Epithelial cell of esophagus (primary cell): ENCODE results near the gene BCAM.

Experiments used
- DNase-seq: peaks from one replicate; pipeline ENCODE4 v3.0.0; 2010; ENCODE audit warnings: low read depth
- H3K4me3 ChIP-seq: 2 replicates; pipeline ENCODE4 v1.5.1; 2011; ENCODE audit warnings: mild to moderate bottlenecking, low read length, control low read depth
- TF ChIP-seq, protein P1 (sequence below): IDR thresholded peaks from 2 replicates; pipeline ENCODE4 v1.5.1; 2011; ENCODE audit warnings: low read depth, mild to moderate bottlenecking, low read length, control low read depth, inconsistent platforms; ENCODE audit not compliant: insufficient read depth; ENCODE audit errors: missing control alignments

The BCAM gene

DNA sequence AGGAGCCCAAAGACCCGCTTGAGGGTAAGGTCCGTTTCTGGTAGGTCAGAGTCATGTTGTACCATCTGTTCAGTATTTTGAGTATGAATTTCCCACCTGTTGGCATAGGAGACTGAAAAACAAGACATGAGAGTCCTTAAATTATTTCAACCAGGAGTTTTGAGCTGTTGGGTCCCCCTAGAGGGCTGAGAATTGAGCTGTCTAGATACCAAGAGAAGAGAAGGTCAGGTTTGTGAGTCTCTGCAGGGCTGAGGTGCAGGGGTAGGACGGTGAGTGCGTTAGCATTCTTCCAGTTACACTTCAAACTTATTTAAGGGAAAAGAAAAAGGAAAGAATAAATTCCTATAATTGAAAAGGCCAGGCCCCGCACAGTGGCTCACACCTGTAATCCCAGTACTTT, 26.2 kb upstream of the BCAM start:
- TF ChIP-seq, protein P1, sequence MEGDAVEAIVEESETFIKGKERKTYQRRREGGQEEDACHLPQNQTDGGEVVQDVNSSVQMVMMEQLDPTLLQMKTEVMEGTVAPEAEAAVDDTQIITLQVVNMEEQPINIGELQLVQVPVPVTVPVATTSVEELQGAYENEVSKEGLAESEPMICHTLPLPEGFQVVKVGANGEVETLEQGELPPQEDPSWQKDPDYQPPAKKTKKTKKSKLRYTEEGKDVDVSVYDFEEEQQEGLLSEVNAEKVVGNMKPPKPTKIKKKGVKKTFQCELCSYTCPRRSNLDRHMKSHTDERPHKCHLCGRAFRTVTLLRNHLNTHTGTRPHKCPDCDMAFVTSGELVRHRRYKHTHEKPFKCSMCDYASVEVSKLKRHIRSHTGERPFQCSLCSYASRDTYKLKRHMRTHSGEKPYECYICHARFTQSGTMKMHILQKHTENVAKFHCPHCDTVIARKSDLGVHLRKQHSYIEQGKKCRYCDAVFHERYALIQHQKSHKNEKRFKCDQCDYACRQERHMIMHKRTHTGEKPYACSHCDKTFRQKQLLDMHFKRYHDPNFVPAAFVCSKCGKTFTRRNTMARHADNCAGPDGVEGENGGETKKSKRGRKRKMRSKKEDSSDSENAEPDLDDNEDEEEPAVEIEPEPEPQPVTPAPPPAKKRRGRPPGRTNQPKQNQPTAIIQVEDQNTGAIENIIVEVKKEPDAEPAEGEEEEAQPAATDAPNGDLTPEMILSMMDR = no peak
- no peak overlapping the region for H3K4me3 ChIP-seq
- DNase-seq = no peak

DNA sequence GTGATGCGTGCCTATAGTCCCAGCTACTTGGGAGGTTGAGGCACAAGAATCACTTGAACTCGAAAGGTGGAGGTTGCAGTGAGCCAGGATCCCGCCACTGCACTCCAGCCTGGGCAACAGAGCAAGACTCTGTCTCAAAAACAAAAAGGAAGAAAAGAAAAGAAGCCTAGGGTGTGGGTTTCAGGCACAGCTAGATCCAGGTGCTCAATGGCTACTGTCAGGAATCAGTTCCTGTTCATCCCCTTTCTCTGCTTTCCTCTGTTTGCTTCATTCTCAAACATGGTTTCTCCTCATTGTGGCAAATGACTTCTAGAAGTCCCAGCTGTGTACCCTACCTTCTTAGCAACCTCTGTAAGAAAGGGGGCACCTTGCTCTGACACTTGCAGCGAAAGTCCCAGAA, 25.4 kb upstream of the BCAM start:
- no peak for DNase-seq
- TF ChIP-seq, protein P1 = no peak
- no peak overlapping the region for H3K4me3 ChIP-seq

DNA sequence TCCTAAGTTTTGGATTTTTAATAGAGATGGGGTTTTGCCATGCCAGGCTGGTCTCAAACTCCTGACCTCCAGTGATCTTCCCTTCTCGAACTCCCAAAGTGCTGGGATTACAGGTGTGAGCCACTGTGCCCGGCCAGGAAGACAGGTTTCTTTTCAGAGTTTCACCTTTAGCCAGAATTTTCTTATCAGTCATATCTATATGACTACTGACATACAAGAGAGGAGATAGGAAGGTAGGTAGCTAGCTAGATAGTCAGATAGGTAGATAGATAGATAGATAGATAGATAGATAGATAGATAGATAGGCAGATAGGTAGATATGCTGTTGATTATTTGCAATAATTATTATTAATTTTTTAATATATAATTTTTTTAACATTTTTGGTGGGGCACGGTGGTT, 23.6 kb upstream of the BCAM start:
- H3K4me3 ChIP-seq = no peak overlapping the region
- DNase-seq = no peak
- TF ChIP-seq, protein P1 = no peak

DNA sequence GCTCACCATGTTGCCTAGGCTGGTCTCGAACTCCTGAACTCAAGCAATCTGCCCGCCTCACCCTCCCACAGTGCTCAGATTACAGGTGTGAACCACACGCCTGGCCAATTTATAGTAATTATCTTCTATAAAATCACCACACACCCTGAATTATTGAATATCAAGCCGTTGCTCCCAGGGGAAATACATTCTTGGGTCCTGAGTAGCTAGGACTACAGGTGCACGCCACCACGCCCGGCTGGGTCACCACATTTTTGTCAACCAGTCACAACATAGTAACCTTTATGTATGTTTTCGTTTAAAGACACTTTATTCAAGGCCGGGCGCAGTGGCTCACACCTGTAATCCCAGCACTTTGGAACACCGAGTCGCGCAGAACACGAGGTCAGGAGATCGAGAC, 22.9 kb upstream of the BCAM start:
- no peak overlapping the region for H3K4me3 ChIP-seq
- no peak for DNase-seq
- TF ChIP-seq, protein P1 = no peak

DNA sequence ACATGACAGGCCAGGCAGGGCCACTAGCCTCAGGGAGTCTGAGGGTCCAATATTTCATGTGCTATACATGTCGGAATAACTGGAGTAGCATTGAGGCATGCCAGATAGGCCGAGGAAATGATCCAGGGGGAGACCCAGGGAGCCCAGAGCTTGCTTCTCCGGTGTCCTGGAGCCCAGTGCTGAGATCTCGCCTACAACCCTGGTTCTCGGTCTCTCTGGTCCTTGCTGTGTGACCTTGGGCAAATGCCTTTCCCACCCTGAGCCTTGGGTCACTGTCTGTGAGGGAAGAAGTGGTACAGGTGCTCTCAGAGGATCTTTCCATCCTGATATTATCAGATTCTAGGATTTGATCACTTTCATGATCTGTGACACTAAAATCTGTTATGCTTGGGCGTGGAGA, 19.9 kb upstream of the BCAM start:
- no peak overlapping the region for H3K4me3 ChIP-seq
- DNase-seq = no peak
- TF ChIP-seq, protein P1 = no peak

DNA sequence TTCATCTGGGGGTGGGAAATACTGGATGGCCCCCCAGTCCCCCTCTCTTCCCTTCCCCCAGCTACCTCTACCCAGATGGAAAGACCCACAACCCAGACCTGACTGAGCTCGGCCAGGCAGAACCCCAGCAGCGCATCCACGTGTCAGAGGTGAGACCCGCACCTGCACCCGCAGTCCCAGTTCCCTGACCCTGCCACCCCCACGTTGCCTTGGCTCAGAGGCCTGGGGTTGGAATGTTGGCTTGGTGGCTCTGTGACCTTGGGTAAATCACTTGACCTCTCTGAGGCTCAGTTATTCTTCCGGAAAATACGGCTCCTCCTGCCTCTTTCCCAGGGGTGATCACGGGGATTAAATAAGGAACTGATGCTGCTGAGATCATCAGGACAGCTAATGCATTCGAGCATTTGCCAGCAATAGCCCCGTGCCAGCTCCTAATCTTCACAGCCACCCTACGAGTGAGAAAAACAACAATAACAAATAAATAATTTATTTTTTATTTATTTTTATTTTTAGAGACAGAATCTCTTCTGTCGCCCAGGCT, 18.9 kb upstream of the BCAM start:
- no peak overlapping the region for H3K4me3 ChIP-seq
- TF ChIP-seq, protein P1 = no peak
- DNase-seq = no peak

DNA sequence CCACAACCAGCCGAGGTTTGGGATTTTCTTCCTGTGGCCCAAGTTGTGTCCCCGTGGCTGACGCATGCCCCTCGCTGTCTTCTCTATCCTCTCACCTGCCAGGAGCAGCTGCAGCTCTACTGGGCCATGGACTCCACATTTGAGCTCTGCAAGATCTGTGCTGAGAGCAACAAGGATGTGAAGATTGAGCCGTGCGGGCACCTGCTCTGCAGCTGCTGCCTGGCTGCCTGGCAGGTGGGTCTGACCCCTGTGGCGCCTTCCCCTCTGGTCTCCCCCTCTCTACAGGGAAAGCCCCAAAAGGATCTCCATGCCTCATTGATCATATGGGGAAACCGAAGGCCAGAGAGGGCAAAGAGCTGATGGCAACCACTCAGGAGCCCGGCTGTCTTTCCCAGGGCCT, 16.6 kb upstream of the BCAM start:
- no peak for DNase-seq
- TF ChIP-seq, protein P1 = no peak
- no peak overlapping the region for H3K4me3 ChIP-seq
